ENCODE data around the gene PLA2G4C.
"Not testable (repeated sequence)": the region's sequence is repeated elsewhere in the genome, so short reads cannot be mapped to it uniquely, and the experiment has no call there.

The PLA2G4C gene

DNA sequence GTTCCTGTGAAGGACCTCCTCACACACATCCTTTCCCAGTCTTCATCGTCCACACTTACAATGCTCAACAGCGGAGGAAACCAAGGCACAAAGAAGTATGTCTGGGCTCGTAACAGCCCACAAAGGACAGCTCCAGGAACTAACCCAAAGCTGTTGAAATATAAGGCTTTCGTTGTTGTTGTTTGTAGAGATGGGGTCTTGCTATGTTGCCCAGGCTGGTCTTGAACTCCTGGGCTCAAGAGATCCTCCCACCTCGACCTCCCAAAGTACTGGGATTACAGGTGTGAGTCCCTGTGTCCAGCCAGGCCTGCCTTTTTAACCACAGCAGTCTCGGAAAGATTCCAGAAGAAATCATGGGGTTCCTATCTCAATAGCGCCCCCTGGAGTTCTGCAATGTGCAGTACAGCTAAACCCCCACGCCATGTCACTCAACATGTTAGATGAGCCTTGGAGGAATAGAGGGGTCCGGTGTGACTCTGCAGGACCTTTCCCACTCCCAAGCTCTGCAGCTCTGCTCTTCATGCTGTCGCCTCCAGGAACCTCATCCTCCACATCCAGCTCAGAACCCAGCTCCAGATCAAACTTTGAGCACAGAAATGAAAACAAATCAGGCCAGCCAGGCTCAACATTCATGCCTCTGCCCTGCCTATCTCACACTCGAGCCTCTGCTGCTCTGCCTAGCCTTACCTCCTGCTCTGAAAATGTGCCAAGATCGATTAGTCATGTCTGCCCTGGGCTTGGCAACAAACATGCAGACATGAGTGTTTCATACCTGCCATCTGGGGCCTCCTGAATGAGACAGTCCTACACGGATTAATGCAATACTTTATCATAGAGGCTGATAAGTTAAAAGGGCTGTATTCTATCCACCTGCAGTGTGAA lies 7.5 kb downstream of the PLA2G4C start:
- H3K4me2 ChIP-seq, result peak overlapping the region in 2 of 11 experiments; percentile 15 to 20; a peak in 3 of 22 replicates
- peaks cover 0 to 5% (median 0%) of the 10 kb centered on the region in 11 experiments; a peak in 2 of 22 replicates for H3K9me3 ChIP-seq (replicated peaks in 1 of 11)
- TF ChIP-seq Cebpa-rat (IDR thresholded peaks at IDR 0.05), result no peak
- no peak overlapping the region for H3K4me3 ChIP-seq
- no peak overlapping the region for H3K27ac ChIP-seq
- peaks cover 7 to 36% (median 24%) of the 10 kb centered on the region in 10 experiments for H3K4me1 ChIP-seq
- peaks cover 0 to 33% (median 0%) of the 10 kb centered on the region in 11 experiments; a peak in 4 of 22 replicates for H3K36me3 ChIP-seq
- H4K20me1 ChIP-seq, result no peaks in the 10 kb centered on the region
- H3K9ac ChIP-seq, result no peak overlapping the region
- no peaks in the 10 kb centered on the region for H3K27me3 ChIP-seq

DNA sequence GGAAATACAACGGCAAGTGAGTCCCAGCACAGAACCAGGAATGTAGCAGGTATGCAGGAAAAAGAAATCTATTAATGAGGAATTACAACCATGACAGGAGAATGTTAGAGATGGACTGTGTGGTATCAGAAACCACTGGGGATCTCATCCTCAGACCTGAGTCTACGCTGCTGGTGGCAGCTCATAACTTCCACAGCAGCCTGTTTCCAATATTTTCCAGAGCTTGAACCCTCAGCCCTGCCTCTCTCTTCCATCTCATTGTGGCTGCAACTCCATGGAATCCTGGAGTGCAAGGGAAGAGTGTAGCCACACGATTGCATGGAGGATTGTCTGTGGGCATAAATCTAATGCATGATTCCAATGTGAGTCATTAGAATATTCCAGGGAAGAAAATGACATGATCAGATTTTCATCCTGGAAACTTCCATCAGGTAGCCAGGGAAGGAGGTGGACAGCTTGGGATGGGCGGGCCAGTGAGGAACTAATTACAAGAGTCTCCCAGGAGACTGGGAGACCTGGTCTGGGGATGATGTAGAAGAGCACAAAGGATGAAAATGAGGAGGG lies 14.9 kb downstream of the PLA2G4C start:
- Histone ChIP-seq H3K4me3 (no peak overlapping the region), H3K27me3 (no peaks in the 10 kb centered on the region), H3K27ac (no peak overlapping the region), H3K36me3 (peaks cover 0 to 60% (median 0%) of the 10 kb centered on the region in 11 experiments; a peak in 6 of 22 replicates), H3K4me1 (peaks cover 0 to 6% (median 0%) of the 10 kb centered on the region in 10 experiments; a peak in 4 of 20 replicates), H3K4me2 (no peak overlapping the region), H4K20me1 (no peaks in the 10 kb centered on the region), H3K9me3 (replicated peaks in 1 of 11) (peaks cover 27 to 50% (median 36%) of the 10 kb centered on the region in 11 experiments), H3K9ac (no peak overlapping the region)
- TF ChIP-seq Cebpa-rat (IDR thresholded peaks at IDR 0.05), result no peak

DNA sequence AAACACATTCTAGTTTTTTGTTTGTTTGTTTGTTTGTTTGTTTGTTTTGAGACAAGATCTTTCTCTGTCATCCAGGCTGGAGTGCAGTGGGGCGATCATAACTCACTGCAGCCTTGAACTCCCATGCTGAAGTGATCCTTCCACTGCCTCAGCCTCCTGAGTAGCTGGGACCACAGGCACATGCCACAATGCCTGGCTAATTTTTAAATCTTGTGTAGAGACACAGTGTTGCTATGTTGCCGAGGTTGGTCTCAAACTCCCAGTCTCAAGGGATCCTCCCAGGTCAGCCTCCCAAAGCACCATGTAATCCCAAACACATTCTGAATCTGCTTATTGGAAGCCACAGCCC lies 15.8 kb downstream of the PLA2G4C start:
- Histone ChIP-seq H3K36me3 (peaks cover 0 to 60% (median 0%) of the 10 kb centered on the region in 11 experiments; a peak in 6 of 22 replicates), H3K4me1 (peaks cover 0 to 6% (median 0%) of the 10 kb centered on the region in 10 experiments; a peak in 2 of 20 replicates), H3K9ac (no peak overlapping the region), H3K4me2 (no peak overlapping the region), H3K27me3 (no peaks in the 10 kb centered on the region), H3K4me3 (no peak overlapping the region), H3K9me3 (replicated peaks in 1 of 11) (peaks cover 27 to 53% (median 38%) of the 10 kb centered on the region in 11 experiments), H3K27ac (no peak overlapping the region), H4K20me1 (no peaks in the 10 kb centered on the region)
- no peak for TF ChIP-seq Cebpa-rat (IDR thresholded peaks at IDR 0.05)

DNA sequence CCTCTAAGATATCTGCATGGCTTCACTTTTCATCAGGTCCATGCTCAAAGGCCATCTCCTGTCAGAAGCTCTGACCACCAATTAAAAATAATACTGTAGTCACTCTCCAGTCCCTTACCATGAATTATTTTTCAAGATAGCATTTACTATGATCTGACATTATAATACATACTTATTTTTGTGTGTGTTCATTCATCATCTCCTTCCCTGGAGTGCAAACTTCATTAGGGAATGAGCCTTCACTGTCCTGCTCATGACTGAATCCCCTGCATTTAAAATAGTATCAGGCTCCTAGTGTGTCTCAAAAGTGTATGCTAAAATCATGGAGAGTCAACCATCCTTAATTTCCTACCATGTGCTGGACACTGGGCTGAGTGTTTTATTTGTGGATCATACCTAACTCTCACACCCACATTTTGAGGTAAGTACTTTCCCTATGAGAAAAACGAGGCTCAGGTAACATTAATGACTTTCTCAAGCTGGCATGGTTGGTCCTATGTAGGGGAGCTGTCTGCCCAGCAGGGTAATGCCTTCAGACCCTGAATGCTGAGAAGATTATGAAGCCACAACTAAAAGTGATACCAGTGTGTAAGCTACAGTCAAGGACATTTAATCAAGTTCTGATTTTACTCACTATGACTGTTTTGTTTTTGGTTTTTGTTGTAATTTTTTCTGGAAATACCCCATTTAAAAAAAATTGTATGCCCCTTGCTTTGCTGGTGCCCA lies 16.3 kb downstream of the PLA2G4C start:
- no peaks in the 10 kb centered on the region for H3K27me3 ChIP-seq
- H3K9ac ChIP-seq, result no peak overlapping the region
- peaks cover 0 to 7% (median 0%) of the 10 kb centered on the region in 10 experiments; a peak in 2 of 20 replicates for H3K4me1 ChIP-seq
- no peak overlapping the region for H3K4me2 ChIP-seq
- H4K20me1 ChIP-seq, result no peaks in the 10 kb centered on the region
- H3K36me3 ChIP-seq, result peaks cover 0 to 55% (median 0%) of the 10 kb centered on the region in 11 experiments; a peak in 6 of 22 replicates
- no peak overlapping the region for H3K4me3 ChIP-seq
- no peak overlapping the region for H3K27ac ChIP-seq
- no peak for TF ChIP-seq Cebpa-rat (IDR thresholded peaks at IDR 0.05)
- H3K9me3 ChIP-seq (replicated peaks in 1 of 11), result peaks cover 27 to 53% (median 38%) of the 10 kb centered on the region in 11 experiments

DNA sequence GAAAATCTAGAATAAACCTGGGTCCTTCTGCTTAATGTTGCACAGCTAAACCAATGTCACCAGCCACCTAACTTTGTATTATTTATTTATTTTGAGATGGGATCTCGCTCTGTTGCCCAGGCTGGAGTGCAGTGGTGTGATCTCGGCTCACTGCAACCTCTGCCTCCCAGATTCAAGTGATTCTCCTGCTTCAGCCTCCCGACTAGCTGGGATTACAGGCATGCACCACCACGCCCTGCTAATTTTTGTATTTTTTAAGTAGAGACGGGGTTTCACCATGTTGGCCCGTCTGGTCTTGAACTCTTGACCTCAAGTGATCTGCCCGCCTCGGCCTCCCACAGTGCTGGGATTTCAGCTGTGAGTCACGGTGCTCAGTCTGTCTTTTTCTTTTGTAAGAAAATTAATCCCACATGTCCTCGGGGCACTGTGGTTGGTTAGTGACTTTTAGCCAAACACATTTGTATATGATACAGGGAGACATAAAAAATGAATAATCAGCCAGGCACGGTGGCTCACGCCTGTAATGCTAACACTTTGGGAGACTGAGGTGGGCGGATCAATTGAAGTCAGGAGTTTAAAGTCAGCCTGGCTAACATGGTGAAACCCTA lies 19.4 kb downstream of the PLA2G4C start:
- H3K9ac ChIP-seq, H3K4me2 ChIP-seq, H4K20me1 ChIP-seq, H3K4me1 ChIP-seq, H3K27ac ChIP-seq, H3K27me3 ChIP-seq, H3K4me3 ChIP-seq: not testable (repeated sequence)
- H3K9me3 ChIP-seq (replicated peaks in 1 of 11), result peaks cover 23 to 58% (median 42%) of the 10 kb centered on the region in 11 experiments
- H3K36me3 ChIP-seq, result peaks cover 0 to 38% (median 0%) of the 10 kb centered on the region in 11 experiments; a peak in 6 of 22 replicates

DNA sequence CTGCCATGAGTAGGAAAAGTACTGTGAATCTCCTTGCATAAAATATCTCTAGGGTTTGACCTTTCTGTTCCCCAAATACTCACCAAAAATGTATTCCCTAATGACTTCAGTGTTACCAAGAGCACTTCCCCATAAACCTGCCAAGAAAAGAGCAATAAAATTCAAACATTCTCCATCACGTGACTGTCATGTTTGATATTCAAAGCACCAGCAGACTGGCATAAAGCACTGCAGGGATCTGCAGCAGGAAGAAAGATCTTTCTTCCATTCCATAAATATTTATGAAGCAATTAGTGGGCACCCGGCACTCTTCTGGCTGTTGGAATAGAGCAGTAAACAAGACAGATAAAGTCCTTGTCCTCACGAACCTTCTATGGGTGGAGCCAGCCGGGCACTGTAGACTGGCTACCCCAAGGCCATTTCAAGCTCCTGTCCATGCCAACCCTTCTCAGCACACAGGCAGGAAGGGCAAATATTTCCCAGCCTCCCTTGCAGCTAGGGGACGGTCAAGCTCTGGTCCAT lies 20.3 kb downstream of the PLA2G4C start:
- Histone ChIP-seq H3K9me3 (replicated peaks in 1 of 11) (peaks cover 23 to 62% (median 39%) of the 10 kb centered on the region in 11 experiments), H3K4me3 (no peak overlapping the region), H3K4me2 (0 out of 22 replicates have a peak overlapping the region, but pooled peaks of 1 of the 11 experiments have one; percentile 10), H3K27ac (no peak overlapping the region), H3K4me1 (peaks cover 0 to 7% (median 0%) of the 10 kb centered on the region in 10 experiments; a peak in 2 of 20 replicates), H4K20me1 (no peaks in the 10 kb centered on the region), H3K9ac (no peak overlapping the region), H3K36me3 (peaks cover 0 to 29% (median 0%) of the 10 kb centered on the region in 11 experiments; a peak in 6 of 22 replicates), H3K27me3 (no peaks in the 10 kb centered on the region)
- TF ChIP-seq Cebpa-rat (IDR thresholded peaks at IDR 0.05), result no peak

DNA sequence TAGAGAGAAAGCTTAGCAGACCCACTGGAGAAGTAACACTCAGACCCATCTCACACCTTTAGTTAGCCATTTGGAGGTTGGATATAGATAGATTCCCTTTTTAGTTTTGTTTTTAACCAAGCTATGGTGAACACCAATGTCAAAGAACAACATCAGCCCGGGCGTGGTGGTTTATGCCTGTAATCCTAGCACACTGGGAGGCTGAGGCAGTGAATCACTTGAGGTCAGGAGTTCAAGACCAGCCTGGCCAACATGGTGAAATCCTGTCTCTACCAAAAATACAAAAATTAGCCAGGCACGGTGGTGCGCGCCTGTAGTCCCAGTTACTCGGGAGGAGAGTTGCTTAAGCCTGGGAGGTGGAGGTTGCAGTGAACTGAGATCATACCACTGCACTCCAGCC lies 21.6 kb downstream of the PLA2G4C start:
- H3K36me3 ChIP-seq, result peaks cover 0 to 16% (median 0%) of the 10 kb centered on the region in 11 experiments; a peak in 4 of 22 replicates
- H3K4me3 ChIP-seq, H3K27me3 ChIP-seq, H3K27ac ChIP-seq, H4K20me1 ChIP-seq, H3K4me2 ChIP-seq, H3K9ac ChIP-seq, H3K4me1 ChIP-seq: not testable (repeated sequence)
- H3K9me3 ChIP-seq (replicated peaks in 1 of 11), result peaks cover 10 to 49% (median 26%) of the 10 kb centered on the region in 11 experiments
